AG04450 (cell line): Measurements from ENCODE around the gene AADACL2. TPM values are rescaled to one million over a fixed set of nuclear protein-coding genes. Genes with fewer than 3 reads are reported as not detected.

ENCODE experiments used
- CTCF ChIA-PET: fragments of 300-600, 350-600 bp; formaldehyde crosslinking; extraction: SDS; loops from one replicate; lab custom pipeline; 2022; ENCODE audit warnings: antibody characterized with exemption, inconsistent platforms; lab: Charles Lee
- POLR2A ChIA-PET: fragments of 350-600 bp; formaldehyde crosslinking; extraction: SDS; loops from one replicate; lab custom pipeline; 2021; ENCODE audit warnings: antibody characterized with exemption, inconsistent platforms; lab: Yijun Ruan, JAX
- DNase-seq: peaks from one replicate; pipeline ENCODE4 v3.0.0-alpha.2; 2011; ENCODE audit warnings: low read depth, low spot score
- H3K27ac ChIP-seq: one replicate; pipeline ENCODE4 v1.5.1; 2012; ENCODE audit warnings: low read depth, low read length, control low read depth
- H3K27me3 ChIP-seq: one replicate; pipeline ENCODE4 v1.6.0; 2012; ENCODE audit warnings: low read length; ENCODE audit not compliant: control insufficient read depth, insufficient read depth
- H3K4me3 ChIP-seq: 2 replicates; pipeline ENCODE4 v1.5.1; 2011; ENCODE audit warnings: mild to moderate bottlenecking, low read depth, low read length, control low read depth
- H3K9me3 ChIP-seq: 2 replicates; pipeline ENCODE4 v1.5.1; 2012; ENCODE audit warnings: low read length; ENCODE audit not compliant: control insufficient read depth, insufficient read depth
- polyA plus RNA-seq: library from polyadenylated mRNA; depleted of rRNA; stranded (reverse); fragments of >200 nt; gene quantifications from 2 replicates; pipeline ENCODE4 v1.2.3, GENCODE V29; 2011
- TF ChIP-seq, protein P1 (sequence below): IDR thresholded peaks from 2 replicates; pipeline ENCODE4 v1.5.1; 2011; ENCODE audit warnings: low read depth, low read length, control low read depth, inconsistent platforms

AADACL2 gene
- polyA plus RNA-seq, 1 experiment, result not detected

DNA sequence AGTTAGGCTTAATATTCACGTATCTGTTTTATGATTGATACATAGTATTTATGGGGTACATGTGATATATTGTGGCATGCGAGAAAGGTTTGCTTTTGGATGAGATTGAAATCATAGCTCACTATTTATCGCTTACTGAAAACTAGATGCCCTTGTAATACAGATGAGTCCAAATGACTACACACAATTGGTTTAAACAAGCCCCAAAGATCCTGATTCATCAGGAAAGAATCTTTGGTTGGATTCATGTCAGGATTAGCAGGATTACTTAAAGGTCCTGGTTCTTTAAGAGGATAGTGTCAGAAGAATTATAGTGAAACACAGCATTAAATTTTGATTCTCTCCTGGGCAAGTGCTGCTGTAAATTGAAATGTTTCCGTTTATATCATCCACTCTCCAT lies 61.5 kb downstream of the AADACL2 start:
- no peak overlapping the region for H3K27ac ChIP-seq
- H3K9me3 ChIP-seq, result no peaks in the 10 kb centered on the region
- no peaks in the 10 kb centered on the region for H3K27me3 ChIP-seq
- TF ChIP-seq, protein P1, sequence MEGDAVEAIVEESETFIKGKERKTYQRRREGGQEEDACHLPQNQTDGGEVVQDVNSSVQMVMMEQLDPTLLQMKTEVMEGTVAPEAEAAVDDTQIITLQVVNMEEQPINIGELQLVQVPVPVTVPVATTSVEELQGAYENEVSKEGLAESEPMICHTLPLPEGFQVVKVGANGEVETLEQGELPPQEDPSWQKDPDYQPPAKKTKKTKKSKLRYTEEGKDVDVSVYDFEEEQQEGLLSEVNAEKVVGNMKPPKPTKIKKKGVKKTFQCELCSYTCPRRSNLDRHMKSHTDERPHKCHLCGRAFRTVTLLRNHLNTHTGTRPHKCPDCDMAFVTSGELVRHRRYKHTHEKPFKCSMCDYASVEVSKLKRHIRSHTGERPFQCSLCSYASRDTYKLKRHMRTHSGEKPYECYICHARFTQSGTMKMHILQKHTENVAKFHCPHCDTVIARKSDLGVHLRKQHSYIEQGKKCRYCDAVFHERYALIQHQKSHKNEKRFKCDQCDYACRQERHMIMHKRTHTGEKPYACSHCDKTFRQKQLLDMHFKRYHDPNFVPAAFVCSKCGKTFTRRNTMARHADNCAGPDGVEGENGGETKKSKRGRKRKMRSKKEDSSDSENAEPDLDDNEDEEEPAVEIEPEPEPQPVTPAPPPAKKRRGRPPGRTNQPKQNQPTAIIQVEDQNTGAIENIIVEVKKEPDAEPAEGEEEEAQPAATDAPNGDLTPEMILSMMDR, result no peak
- no peak overlapping the region for H3K4me3 ChIP-seq
- CTCF ChIA-PET, result interaction anchor here (1.0 kb wide), 1 partner anchor 327 kb away, joined by 4 read pairs; no protein-coding TSS in a partner anchor
- peak; percentile 36 for DNase-seq
- POLR2A ChIA-PET, result no interaction called here

DNA sequence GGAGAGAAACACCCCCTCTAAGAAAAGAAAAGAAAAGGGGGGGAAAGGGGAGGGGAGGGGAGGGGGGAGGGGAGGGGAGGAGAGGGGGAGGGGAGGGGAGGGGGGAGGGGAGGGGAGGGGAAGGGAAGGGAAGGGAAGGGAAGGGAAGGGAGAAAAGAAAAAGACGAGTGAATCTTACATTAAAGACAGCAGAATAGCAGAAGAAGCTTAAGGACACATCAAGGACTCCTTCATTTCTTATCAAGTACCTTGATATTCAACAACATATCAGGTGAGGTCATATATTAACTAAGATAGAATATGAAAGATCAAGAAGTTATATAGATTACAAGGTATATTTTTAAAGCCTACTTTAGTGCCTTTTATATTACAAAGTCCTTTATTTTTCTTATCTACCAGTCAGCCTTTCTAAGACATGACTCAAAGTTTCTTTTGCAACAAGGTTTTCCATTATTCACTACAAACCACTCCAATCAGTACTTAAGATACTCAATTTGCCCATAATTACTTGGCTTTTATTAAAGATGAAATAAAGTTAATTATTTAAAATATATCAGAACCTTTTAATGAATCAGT lies 62.5 kb downstream of the AADACL2 start:
- Histone ChIP-seq H3K27ac (no peak overlapping the region), H3K4me3 (no peak overlapping the region), H3K9me3 (no peaks in the 10 kb centered on the region), H3K27me3 (no peaks in the 10 kb centered on the region)
- ChIA-PET CTCF (no interaction called here), POLR2A (no interaction called here)
- DNase-seq, result no peak
- TF ChIP-seq, protein P1, result no peak

DNA sequence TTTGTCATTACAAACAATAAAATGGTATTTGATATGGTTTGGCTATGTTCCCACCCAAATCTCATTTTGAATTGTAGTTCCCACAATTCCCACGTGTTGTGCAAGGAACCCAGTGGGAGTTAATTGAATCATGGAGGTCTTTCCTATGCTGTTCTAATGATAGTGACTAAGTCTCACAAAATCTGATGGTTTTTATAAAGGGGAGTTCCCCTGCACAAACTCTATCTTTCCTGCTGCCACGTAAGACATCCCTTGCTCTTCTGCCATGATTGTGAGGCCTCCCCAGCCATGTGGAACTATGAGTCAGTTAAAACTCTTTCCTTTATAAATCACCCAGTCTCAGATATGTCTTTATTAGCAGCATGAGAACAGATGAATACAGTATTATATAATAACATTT lies 64.7 kb downstream of the AADACL2 start:
- ChIA-PET CTCF (no interaction called here), POLR2A (no interaction called here)
- TF ChIP-seq, protein P1, result no peak
- no peaks in the 10 kb centered on the region for H3K9me3 ChIP-seq
- no peak for DNase-seq
- H3K27ac ChIP-seq, result no peak overlapping the region
- H3K4me3 ChIP-seq, result no peak overlapping the region
- H3K27me3 ChIP-seq, result no peaks in the 10 kb centered on the region

DNA sequence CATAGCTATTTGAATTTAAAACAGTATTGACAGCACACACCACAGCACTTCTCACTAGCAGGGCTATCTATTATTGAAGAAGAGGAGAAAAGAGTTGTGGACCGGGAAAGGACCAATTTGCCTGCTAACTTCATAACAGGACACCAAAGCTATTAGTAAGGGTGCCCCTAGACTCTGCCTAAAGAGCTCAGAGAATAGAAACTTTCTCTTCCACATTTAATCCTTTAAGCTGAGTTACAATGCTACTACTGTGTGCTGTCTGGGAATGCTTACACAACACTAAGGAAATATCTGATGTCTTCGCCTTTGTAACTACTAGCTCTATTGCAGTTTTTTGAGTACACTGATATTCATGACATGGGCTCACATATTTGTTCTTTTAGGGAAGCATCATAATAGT lies 66.7 kb downstream of the AADACL2 start:
- TF ChIP-seq, protein P1, result no peak
- ChIA-PET CTCF (no interaction called here), POLR2A (no interaction called here)
- H3K9me3 ChIP-seq, result no peaks in the 10 kb centered on the region
- no peak overlapping the region for H3K27ac ChIP-seq
- DNase-seq, result no peak
- H3K27me3 ChIP-seq, result no peaks in the 10 kb centered on the region
- H3K4me3 ChIP-seq, result no peak overlapping the region

DNA sequence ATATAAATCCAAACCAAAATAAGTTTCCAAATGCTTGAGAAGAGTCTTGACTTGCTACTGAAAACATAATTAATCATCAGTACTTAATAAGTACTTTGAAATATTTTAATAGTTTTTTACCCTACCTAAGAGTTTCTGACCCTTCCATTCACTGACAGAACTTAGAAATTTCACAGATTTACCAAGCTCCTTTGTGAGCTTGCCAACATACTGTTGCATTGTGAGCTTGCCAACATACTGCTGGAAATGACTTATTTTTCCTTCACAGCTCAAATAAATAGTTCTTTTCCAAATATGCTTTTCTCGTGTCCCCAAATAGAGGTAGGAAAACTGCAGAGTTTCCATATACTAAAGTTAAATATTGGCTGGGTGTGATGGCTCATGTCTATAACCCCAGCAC lies 70.5 kb downstream of the AADACL2 start:
- H3K27ac ChIP-seq, result no peak overlapping the region
- ChIA-PET CTCF (interaction anchor here (0.6 kb wide), 1 partner anchor 476 kb away, joined by 4 read pairs; no protein-coding TSS in a partner anchor), POLR2A (no interaction called here)
- peaks cover 14% of the 10 kb centered on the region for H3K9me3 ChIP-seq
- no peaks in the 10 kb centered on the region for H3K27me3 ChIP-seq
- TF ChIP-seq, protein P1, result no peak
- DNase-seq, result no peak
- H3K4me3 ChIP-seq, result no peak overlapping the region
